CD14-positive monocyte (primary cell): Measurements from ENCODE around the gene RDX. TPM values are rescaled to one million over a fixed set of nuclear protein-coding genes. Genes with fewer than 3 reads are reported as not detected.
A peak's percentile ranks its signal among the peaks of the same experiment; 100 is the strongest.

ENCODE experiments used
- DNase-seq, 3 donors: peaks; one replicate each; pipeline ENCODE4 v3.0.0-alpha.2; 2011 to 2022
- H2AFZ ChIP-seq: 2 replicates; pipeline ENCODE4 v1.6.0; 2012; ENCODE audit warnings: mild to moderate bottlenecking, low read depth, low read length, inconsistent platforms; ENCODE audit not compliant: insufficient read depth, poor library complexity, severe bottlenecking
- H3K27ac ChIP-seq, 2 donors: 1 replicate in 1 of 2; 2 replicates in 1 of 2; pipeline ENCODE4 v1.5.1; 2012 to 2013; ENCODE audit warnings: low read length in 2 of 2, control low read depth in 1 of 2, inconsistent platforms in 1 of 2, low read depth in 1 of 2, mild to moderate bottlenecking in 1 of 2
- H3K27me3 ChIP-seq, 2 donors: one replicate each; pipeline versions ENCODE4 v1.6.0 to v1.6.1; 2011 to 2013; ENCODE audit warnings: low read length in 2 of 2; ENCODE audit not compliant: control insufficient read depth in 2 of 2, insufficient read depth in 2 of 2
- H3K36me3 ChIP-seq, 2 donors: replicated peaks in 1 of 2; 1 replicate in 1 of 2; 2 replicates in 1 of 2; pipeline versions ENCODE4 v1.5.1 to v1.6.1; 2012 to 2013; ENCODE audit warnings: low read length in 2 of 2, control low read depth in 1 of 2, inconsistent platforms in 1 of 2, mild to moderate bottlenecking in 1 of 2; ENCODE audit not compliant: insufficient read depth in 2 of 2, control insufficient read depth in 1 of 2
- H3K4me1 ChIP-seq, 2 donors: 1 replicate in 1 of 2; 2 replicates in 1 of 2; pipeline versions ENCODE4 v1.5.1 to v1.6.1; 2012 to 2013; ENCODE audit warnings: low read length in 2 of 2, control low read depth in 1 of 2, inconsistent platforms in 1 of 2, mild to moderate bottlenecking in 1 of 2, moderate library complexity in 1 of 2; ENCODE audit not compliant: insufficient read depth in 2 of 2, control insufficient read depth in 1 of 2
- H3K4me2 ChIP-seq: replicated peaks from 2 replicates; pipeline ENCODE3; 2012; ENCODE audit warnings: low read length, moderate library complexity, mild to moderate bottlenecking; ENCODE audit not compliant: poor library complexity, severe bottlenecking; ENCODE audit errors: extremely low read depth
- H3K4me3 ChIP-seq, 3 experiments: fragments of 200-600 bp in 1 of 3; sonication (generic) in 1 of 3; replicated peaks in 1 of 3; 1 replicate in 2 of 3; 2 replicates in 1 of 3; pipeline ENCODE4 v1.5.1; 2011 to 2013; ENCODE audit warnings: low read length in 3 of 3, mild to moderate bottlenecking in 3 of 3, control low read depth in 2 of 3, low read depth in 2 of 3, inconsistent platforms in 1 of 3, moderate library complexity in 1 of 3
- H3K79me2 ChIP-seq: 2 replicates; pipeline ENCODE4 v1.6.0; 2012; ENCODE audit warnings: mild to moderate bottlenecking, control low read depth, inconsistent platforms, low read length, moderate library complexity; ENCODE audit not compliant: insufficient read depth
- H3K9ac ChIP-seq: 2 replicates; pipeline ENCODE4 v1.6.0; 2017; ENCODE audit warnings: low read length, mild to moderate bottlenecking; ENCODE audit not compliant: insufficient read depth, poor library complexity, severe bottlenecking
- H3K9me3 ChIP-seq, 2 donors: replicated peaks in 1 of 2; 1 replicate in 1 of 2; 2 replicates in 1 of 2; pipeline versions ENCODE4 v1.5.1 to v1.6.1; 2012 to 2013; ENCODE audit warnings: low read length in 2 of 2, control low read depth in 1 of 2; ENCODE audit not compliant: control insufficient read depth in 1 of 2, insufficient read depth in 1 of 2
- H4K20me1 ChIP-seq: 2 replicates; pipeline ENCODE4 v1.6.0; 2012; ENCODE audit warnings: mild to moderate bottlenecking, low read length, control low read depth, moderate library complexity; ENCODE audit not compliant: insufficient read depth
- H3K27ac Mint-ChIP-seq, 7 donors: one replicate each; pipeline ENCODE4 v1.8.0; 2020; ENCODE audit warnings: mild to moderate bottlenecking in 7 of 7, mixed read lengths in 7 of 7, moderate library complexity in 6 of 7, inconsistent platforms in 2 of 7
- H3K27me3 Mint-ChIP-seq, 3 donors: one replicate each; pipeline ENCODE4 v1.8.0; 2021 to 2022; ENCODE audit warnings: low read depth in 3 of 3, mild to moderate bottlenecking in 3 of 3, mixed read lengths in 3 of 3, moderate library complexity in 3 of 3, inconsistent platforms in 1 of 3
- H3K36me3 Mint-ChIP-seq, 2 donors: one replicate each; pipeline ENCODE4 v1.8.0; 2020; ENCODE audit warnings: mixed read lengths in 2 of 2, inconsistent platforms in 1 of 2, mild to moderate bottlenecking in 1 of 2
- H3K4me1 Mint-ChIP-seq: one replicate; pipeline ENCODE4 v1.8.0; 2020; ENCODE audit warnings: mild to moderate bottlenecking, mixed read lengths
- H3K4me3 Mint-ChIP-seq, 2 donors: one replicate each; pipeline ENCODE4 v1.8.0; 2020; ENCODE audit warnings: mild to moderate bottlenecking in 2 of 2, mixed read lengths in 2 of 2, moderate library complexity in 1 of 2
- H3K9me3 Mint-ChIP-seq, 7 donors: one replicate each; pipeline ENCODE4 v1.8.0; 2020 to 2022; ENCODE audit warnings: mixed read lengths in 7 of 7, mild to moderate bottlenecking in 6 of 7, moderate library complexity in 6 of 7, inconsistent platforms in 2 of 7
- CTCF ChIP-seq: fragments of 200-600 bp; IDR thresholded peaks from one replicate; pipeline ENCODE4 v1.8.0; 2022; ENCODE audit warnings: antibody characterized with exemption, mild to moderate bottlenecking
- WGBS: methylation state at CpG from one replicate; pipeline ENCODE4 v1.1.5; 2013; ENCODE audit warnings: missing lambda C conversion rate; ENCODE audit not compliant: insufficient coverage; 5-methylcytosine and 5-hydroxymethylcytosine counted together
- intact Hi-C, 2 donors: fragments of 100-400 bp; cut with micrococcal nuclease; formaldehyde crosslinking; loops; one replicate each; pipeline versions ENCODE4 v1.15.0 to v1.15.1; 2023
- polyA plus RNA-seq, 3 donors: library from polyadenylated mRNA; depleted of rRNA in 1 of 3; unstranded in 2 of 3; stranded (reverse) in 1 of 3; fragments of 300-500 nt in 2 of 3; fragments of >200 nt in 1 of 3; fragmentation: Illumina TruSeq in 2 of 3; gene quantifications; 1 replicate in 2 of 3; 2 replicates in 1 of 3; pipeline ENCODE4 v1.2.3, GENCODE V29; 2012 to 2021

The RDX gene
- polyA plus RNA-seq, 3 donors: 11.9 to 22.0 (median 20.9) TPM

GRCh38 chr11:110207123-110207522 is 89.3 kb downstream of the RDX start:
- Histone ChIP-seq H3K9me3 (no peaks in the 10 kb centered on the region), H3K9ac (no peak overlapping the region), H2AFZ (no peak overlapping the region), H4K20me1 (no peaks in the 10 kb centered on the region), H3K36me3 (no peaks in the 10 kb centered on the region), H3K79me2 (no peaks in the 10 kb centered on the region), H3K4me3 (no peak overlapping the region), H3K4me2 (no peak overlapping the region), H3K27me3 (no peaks in the 10 kb centered on the region), H3K4me1 (no peaks in the 10 kb centered on the region), H3K27ac (no peak overlapping the region)
- no peak for DNase-seq
- H3K4me3 Mint-ChIP-seq: no peak overlapping the region
- TF ChIP-seq CTCF: no peak
- H3K4me1 Mint-ChIP-seq: peaks cover 4% of the 10 kb centered on the region
- H3K36me3 Mint-ChIP-seq: no peaks in the 10 kb centered on the region
- no peak overlapping the region for H3K27ac Mint-ChIP-seq
- intact Hi-C loops: loop anchor here in 1 of 2 donors (10.0 kb wide), 1 partner anchor 1028 kb away; no protein-coding TSS in a partner anchor
- H3K27me3 Mint-ChIP-seq: peaks cover 0 to 1% (median 0%) of the 10 kb centered on the region in 3 donors
- no peaks in the 10 kb centered on the region for H3K9me3 Mint-ChIP-seq
- 97% methylated on average over 6 of the region's 6 CpGs for WGBS

GRCh38 chr11:110200836-110201235 is 95.6 kb downstream of the RDX start:
- Histone ChIP-seq H3K27ac (no peak overlapping the region), H3K27me3 (no peaks in the 10 kb centered on the region), H3K9me3 (no peaks in the 10 kb centered on the region), H2AFZ (no peak overlapping the region), H4K20me1 (no peaks in the 10 kb centered on the region), H3K4me1 (no peaks in the 10 kb centered on the region), H3K4me3 (no peak overlapping the region), H3K9ac (no peak overlapping the region), H3K4me2 (no peak overlapping the region), H3K79me2 (no peaks in the 10 kb centered on the region), H3K36me3 (no peaks in the 10 kb centered on the region)
- intact Hi-C loops: loop anchor here (2.0 to 10.0 kb wide), 5 partner anchors 176 to 1034 kb away; no protein-coding TSS in a partner anchor
- H3K36me3 Mint-ChIP-seq: no peaks in the 10 kb centered on the region
- 90% methylated on average over 5 of the region's 10 CpGs for WGBS
- DNase-seq: no peak
- no peak overlapping the region for H3K4me3 Mint-ChIP-seq
- no peaks in the 10 kb centered on the region for H3K9me3 Mint-ChIP-seq
- H3K27me3 Mint-ChIP-seq: peaks cover 0 to 3% (median 0%) of the 10 kb centered on the region in 3 donors
- H3K27ac Mint-ChIP-seq: peak overlapping the region in 1 of 7 donors; percentile 8
- TF ChIP-seq CTCF: no peak
- peaks cover 2% of the 10 kb centered on the region for H3K4me1 Mint-ChIP-seq
